Adipose tissue (tissue), 3 donors: Measurements from ENCODE around the gene THADA. TPM values are rescaled to one million over a fixed set of nuclear protein-coding genes. Genes with fewer than 3 reads are reported as not detected.
"Not testable (repeated sequence)": the region's sequence is repeated elsewhere in the genome, so short reads cannot be mapped to it uniquely, and the experiment has no call there.

Experiments
- H3K27ac ChIP-seq: one replicate; pipeline ENCODE4 v1.5.1; 2013; ENCODE audit warnings: low read depth, low read length
- WGBS, 3 donors: extraction: QIAGEN DNeasy Blood & Tissue Kit; methylation state at CpG; one replicate each; pipeline ENCODE4 v1.1.7; 2013; 5-methylcytosine and 5-hydroxymethylcytosine counted together
- polyA plus RNA-seq, 3 donors: library from polyadenylated mRNA; stranded (reverse); fragments of 200-250 nt; gene quantifications; one replicate each; pipeline ENCODE4 v1.2.3, GENCODE V29; 2013
- donor health status: healthy with polysubstance abuse.
- donor health status: Bipolar disorder and iron deficiency.
- donor health status: healthy.

Gene THADA
- polyA plus RNA-seq: 10 to 100 TPM in 1 of 3 donors, 1 to 10 TPM in 2; 8.6 to 15.5 (median 9.3) TPM

- H3K27ac ChIP-seq: peak within 1 kb of the TSS; percentile 56
- 0% methylated on average over 51 to 52 of the region's 52 CpGs for WGBS, 3 donors
Observed at GRCh38 chr2:43595603-43596412, at the start of gene THADA. Gene THADA, minus strand, starts transcription at chr2:43596038. Its CDS starts 3,646 bp downstream, at chr2:43592392.

GRCh38 chr2:43643680-43644079 is 47.8 kb upstream of the THADA start:
- whole genome bisulfite sequencing, 3 donors: 95 to 98% (median 96%) methylated on average over 1 of the region's 1 CpG
- H3K27ac ChIP-seq: no peak overlapping the region

DNA sequence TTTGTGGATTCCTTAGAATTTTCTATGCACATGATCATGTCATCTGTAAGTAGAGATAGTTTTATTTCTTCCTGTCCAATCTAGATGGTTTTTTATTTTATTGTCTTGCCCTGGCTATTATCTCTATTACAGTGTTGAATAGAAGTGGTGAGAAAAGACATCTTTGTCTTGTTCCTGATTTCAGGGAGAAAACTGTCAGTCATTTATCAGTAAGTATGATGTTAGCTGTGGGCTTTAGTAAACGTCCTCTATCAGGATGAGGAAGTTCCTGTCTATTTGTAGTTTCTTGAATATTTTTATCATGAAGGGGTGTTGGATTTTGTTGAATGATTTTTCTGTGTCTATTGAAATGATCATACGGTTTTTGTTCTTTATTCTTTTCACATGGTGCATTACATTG is 46.5 kb upstream of the THADA start:
- no peak overlapping the region for H3K27ac ChIP-seq
- 50 to 52% (median 52%) methylated on average over 2 of the region's 2 CpGs for WGBS, 3 donors

DNA sequence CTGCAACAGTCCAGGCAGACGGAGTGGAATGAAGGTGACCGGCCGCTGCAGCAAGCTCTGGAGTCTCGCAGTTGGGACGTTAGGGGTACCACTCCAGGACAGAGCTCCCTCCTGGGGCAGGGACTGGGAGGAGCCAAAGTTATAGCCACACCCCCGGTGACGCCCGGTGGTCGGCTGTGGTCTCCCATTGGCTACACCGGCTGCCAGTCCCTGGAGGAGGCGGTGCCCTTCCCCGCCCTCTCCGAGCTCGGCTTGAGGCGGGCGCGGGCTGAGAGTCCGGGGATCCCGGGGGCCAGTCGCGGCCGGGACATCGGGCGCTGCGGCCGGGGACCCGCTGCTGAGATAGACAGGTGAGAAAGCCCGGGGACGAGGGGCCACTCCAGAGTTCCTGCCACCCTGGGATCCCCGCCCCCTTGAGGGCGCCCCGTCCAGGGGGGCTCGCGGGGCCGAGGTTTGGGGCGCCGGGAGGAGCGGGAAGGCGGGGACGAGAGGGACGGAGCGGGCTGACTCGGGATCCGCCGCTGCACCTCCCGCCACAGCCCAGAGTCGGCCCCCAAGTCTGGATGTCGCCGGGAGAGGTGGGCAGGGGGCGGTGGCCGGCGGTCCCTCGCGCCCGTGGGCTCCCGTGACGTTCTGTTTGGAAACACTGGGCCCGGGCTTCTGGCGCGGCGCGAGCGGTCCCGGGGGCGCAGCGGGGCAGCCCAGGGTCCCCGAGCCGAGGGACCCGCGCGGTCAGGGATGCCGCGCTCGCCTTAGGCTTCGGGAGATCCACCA is 41.4 kb upstream of the THADA start, which contains the start of gene PLEKHH2:
Gene PLEKHH2, plus strand, starts transcription at position 231 of the 774 bp plus-strand sequence. CDS start 7,414 bp downstream, outside the sequence.
- 1% methylated on average over 65 to 75 of the region's 75 CpGs for WGBS, 3 donors
- no peak within 1 kb of the TSS for H3K27ac ChIP-seq

GRCh38 chr2:43636621-43637020 is 40.8 kb upstream of the THADA start:
- H3K27ac ChIP-seq: no peak overlapping the region
- 20 to 30% (median 27%) methylated on average over 10 of the region's 10 CpGs for WGBS, 3 donors

DNA sequence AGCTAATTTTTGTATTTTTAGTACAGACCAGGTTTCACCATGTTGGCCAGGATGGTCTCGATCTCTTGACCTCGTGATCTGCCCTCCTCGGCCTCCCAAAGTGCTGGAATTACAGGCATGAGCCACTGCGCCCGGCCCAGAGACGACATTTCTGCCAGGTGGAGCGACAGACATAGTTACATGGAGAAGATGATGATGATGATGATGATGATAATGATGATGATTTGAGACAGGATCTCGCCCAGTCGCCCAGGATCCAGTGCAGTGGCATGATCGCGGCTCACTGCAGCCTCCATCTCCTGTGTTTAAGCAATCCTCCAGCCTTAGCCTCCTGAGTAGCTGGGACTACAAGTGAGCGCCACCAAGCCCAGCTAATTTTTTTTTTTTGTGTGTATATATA is 40.3 kb upstream of the THADA start:
- 94 to 97% (median 95%) methylated on average over 12 of the region's 12 CpGs for WGBS, 3 donors

DNA sequence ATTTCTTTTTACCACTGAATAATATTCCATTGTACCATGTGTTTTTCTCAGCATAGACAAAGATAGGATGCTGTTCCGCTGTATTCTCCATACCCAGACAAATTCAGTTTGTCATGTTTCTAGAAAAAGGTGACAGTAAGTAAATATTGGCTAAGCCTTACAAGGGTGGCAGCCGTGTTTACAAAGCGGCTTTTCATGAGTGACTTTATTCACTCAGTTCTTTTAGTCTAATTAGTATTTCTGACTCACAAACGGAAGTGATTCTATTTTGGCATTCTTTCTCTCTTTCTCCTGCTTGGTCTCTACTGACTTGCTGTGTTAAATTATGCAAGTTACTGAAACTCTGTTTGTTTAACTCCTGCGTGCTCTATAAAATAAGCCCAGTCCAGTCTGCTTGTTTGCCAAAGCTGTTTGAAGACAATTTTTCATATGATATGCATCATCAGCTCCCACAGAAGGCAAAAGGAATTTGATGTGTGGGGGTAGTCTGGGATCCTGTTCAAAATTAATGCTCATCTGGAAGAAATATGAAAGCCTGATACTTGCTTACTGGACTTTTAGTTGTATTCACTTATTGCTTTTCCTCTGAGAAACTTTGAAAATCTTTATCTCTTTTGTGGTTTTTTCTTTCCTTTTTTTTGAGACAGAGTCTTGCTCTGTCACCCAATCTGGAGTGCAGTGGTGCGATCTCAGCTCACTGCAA is 38.9 kb upstream of the THADA start:
- WGBS, 3 donors: 15 to 53% (median 42%) methylated on average over 6 of the region's 6 CpGs
- no peak overlapping the region for H3K27ac ChIP-seq

More for the DNA sequence above, 40.3 kb upstream of the THADA start:
- H3K27ac ChIP-seq: not testable (repeated sequence)

DNA sequence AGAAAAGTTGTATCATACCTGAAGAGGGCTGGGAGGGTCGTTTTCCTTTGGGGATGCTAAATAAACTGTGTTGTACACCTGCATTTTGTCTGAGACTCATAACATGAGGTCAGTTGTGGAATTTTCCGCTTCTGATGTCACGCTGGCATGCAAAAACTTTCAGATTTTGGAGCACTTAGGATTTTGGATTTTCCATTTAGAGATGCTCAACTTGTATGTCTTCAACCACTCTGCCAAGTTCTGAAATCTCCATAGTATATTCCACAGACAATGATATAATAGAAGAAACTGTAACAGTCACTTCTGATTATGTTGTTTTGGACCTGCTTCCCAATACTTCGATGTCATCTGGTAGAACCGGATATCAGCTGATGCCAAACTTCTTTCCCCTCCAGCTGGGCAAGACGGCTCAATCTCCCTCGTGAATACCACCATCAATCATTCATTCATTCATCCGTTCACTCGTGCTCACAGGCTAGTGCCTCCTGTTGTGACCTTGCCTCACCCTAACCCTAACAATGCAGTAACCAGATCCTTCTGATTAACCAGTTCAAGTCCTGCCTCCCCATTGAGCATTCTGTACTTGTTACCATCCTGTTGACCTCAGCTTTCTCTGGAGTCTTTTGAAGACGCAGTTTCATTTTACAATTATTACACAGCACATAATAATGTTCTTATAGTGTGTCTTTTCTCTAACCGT is 35.9 kb upstream of the THADA start:
- no peak overlapping the region for H3K27ac ChIP-seq

DNA sequence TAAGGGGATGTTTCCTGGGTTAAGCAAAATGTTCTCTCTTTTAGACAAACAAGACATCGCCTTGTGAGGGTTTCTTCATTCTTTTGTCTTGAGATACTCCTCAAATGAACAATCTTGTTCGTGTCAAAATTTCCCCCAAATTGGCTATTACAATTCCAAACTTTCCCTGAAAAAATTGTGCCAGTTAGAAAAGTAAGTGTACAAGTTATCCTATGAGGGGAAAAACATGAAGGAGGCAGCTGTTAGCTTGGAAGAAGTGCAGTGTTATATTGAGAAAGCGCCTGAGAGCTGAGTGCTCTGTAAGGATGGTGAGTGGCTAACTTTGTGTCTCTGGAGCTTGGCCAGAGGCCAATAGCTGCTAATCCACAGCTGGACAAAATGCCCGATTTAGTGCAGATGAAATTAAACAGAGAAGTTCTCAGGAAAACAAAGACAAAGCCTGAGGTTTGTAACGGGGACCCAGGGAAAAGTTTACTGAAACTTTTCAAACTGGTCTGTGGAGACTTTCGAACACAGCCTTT is 27.2 kb upstream of the THADA start:
- no peak overlapping the region for H3K27ac ChIP-seq
- WGBS, 3 donors: 52 to 58% (median 57%) methylated on average over 6 of the region's 6 CpGs

More for the DNA sequence above, 35.9 kb upstream of the THADA start:
- 51 to 64% (median 63%) methylated on average over 11 of the region's 11 CpGs for WGBS, 3 donors

- no peak overlapping the region for H3K27ac ChIP-seq
- 93 to 95% (median 93%) methylated on average over 10 of the region's 10 CpGs for WGBS, 3 donors
Observed at GRCh38 chr2:43619511-43619910, 23.7 kb upstream of the THADA start.

DNA sequence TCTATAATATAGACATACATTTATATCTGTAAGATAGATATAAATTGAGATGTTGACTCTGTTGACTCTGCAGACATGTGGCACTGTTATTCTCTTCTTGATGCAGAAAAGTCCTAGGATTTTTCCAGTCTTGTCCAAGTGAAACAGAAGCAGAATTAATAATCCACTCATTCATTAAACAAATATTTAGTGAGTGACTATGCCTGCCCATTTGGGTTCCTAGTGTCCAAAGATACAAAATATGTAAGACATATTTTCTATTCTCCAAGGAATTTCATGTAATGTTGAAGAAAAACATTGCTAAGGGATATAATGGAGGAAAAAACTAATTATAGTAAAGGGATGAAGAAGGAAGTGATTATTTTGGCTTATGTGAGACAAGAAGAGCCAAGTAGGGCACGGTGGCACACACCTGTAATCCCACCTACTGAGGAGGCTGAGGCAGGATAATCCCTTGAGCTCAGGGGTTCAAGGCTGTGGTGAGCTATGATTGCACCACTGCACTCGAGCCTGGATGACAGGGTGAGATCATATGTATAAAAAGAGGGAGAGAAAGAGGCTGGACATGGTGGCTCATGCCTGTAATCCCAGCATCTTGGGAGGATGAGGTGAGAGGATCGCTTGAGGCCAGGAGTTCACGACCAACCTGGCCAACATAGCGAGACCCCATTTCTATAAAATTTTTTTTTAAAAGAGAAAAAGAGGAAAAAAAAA is 21.3 kb upstream of the THADA start:
- WGBS, 3 donors: 78 to 82% (median 81%) methylated on average over 5 of the region's 5 CpGs
- H3K27ac ChIP-seq: no peak overlapping the region

GRCh38 chr2:43612944-43613343 is 17.1 kb upstream of the THADA start:
- WGBS, 3 donors: 60 to 77% (median 72%) methylated on average over 7 of the region's 7 CpGs
- no peak overlapping the region for H3K27ac ChIP-seq

GRCh38 chr2:43611987-43612894 is 16.4 kb upstream of the THADA start:
- 54 to 65% (median 64%) methylated on average over 14 of the region's 14 CpGs for WGBS, 3 donors
- no peak overlapping the region for H3K27ac ChIP-seq

GRCh38 chr2:43610361-43610760 is 14.5 kb upstream of the THADA start:
- WGBS, 3 donors: 91 to 96% (median 95%) methylated on average over 4 of the region's 4 CpGs
- H3K27ac ChIP-seq: no peak overlapping the region

- no peak overlapping the region for H3K27ac ChIP-seq
- 44 to 48% (median 45%) methylated on average over 6 of the region's 6 CpGs for WGBS, 3 donors
Observed at GRCh38 chr2:43609290-43609918, 13.6 kb upstream of the THADA start.

GRCh38 chr2:43605851-43606250 is 10.0 kb upstream of the THADA start:
- WGBS, 3 donors: 86 to 90% (median 89%) methylated on average over 5 of the region's 5 CpGs
- no peak overlapping the region for H3K27ac ChIP-seq
